Urinary bladder (tissue), 4 donors: ENCODE measurements around the gene PTDSS2. TPM values are rescaled to one million over a fixed set of nuclear protein-coding genes. Genes with fewer than 3 reads are reported as not detected.
"Not testable (repeated sequence)": the region's sequence is repeated elsewhere in the genome, so short reads cannot be mapped to it uniquely, and the experiment has no call there.

Source experiments
- DNase-seq: peaks from one replicate; pipeline ENCODE4 v3.0.0-alpha.2; 2015; ENCODE audit errors: extremely low spot score
- H3K27ac ChIP-seq: one replicate; pipeline ENCODE4 v1.5.1; 2013; ENCODE audit warnings: low read depth, mild to moderate bottlenecking, moderate library complexity
- H3K36me3 ChIP-seq: one replicate; pipeline ENCODE4 v1.6.1; 2013; ENCODE audit warnings: mild to moderate bottlenecking, moderate library complexity; ENCODE audit not compliant: insufficient read depth
- H3K4me1 ChIP-seq: one replicate; pipeline ENCODE4 v1.6.1; 2013; ENCODE audit warnings: mild to moderate bottlenecking, moderate library complexity; ENCODE audit not compliant: insufficient read depth
- H3K4me3 ChIP-seq: one replicate; pipeline ENCODE4 v1.5.1; 2013; ENCODE audit warnings: low read depth, low read length
- WGBS: extraction: QIAGEN DNeasy Blood & Tissue Kit; methylation state at CpG from one replicate; pipeline ENCODE4 v1.1.7; 2013; 5-methylcytosine and 5-hydroxymethylcytosine counted together
- polyA plus RNA-seq: library from polyadenylated mRNA; stranded (reverse); fragments of 200-250 nt; gene quantifications from one replicate; pipeline ENCODE4 v1.2.3, GENCODE V29; 2013
- total RNA-seq: library from RNA; depleted of rRNA; stranded (reverse); fragments of >200 nt; gene quantifications from one replicate; pipeline ENCODE4 v1.2.3, GENCODE V29; 2014
- donor health status: healthy with polysubstance abuse.
- donor health status: healthy.

Gene PTDSS2
- total and polyA plus RNA-seq, 2 donors, result 13.5 to 27.0 TPM

GRCh38 chr11:418343-419247, 31.5 kb upstream of the PTDSS2 start:
- DNase-seq, result no peak
- Histone ChIP-seq H3K4me3 (no peak overlapping the region), H3K36me3 (no peaks in the 10 kb centered on the region), H3K4me1 (no peaks in the 10 kb centered on the region), H3K27ac (no peak overlapping the region)
- 86% methylated on average over 30 of the region's 30 CpGs for WGBS

- Histone ChIP-seq H3K36me3 (no peaks in the 10 kb centered on the region), H3K4me3 (no peak overlapping the region), H3K4me1 (no peaks in the 10 kb centered on the region), H3K27ac (no peak overlapping the region)
- no peak for DNase-seq
- WGBS, result 86% methylated on average over 20 of the region's 20 CpGs
Observed at GRCh38 chr11:419248-420005, 30.7 kb upstream of the PTDSS2 start.

- H3K4me1 ChIP-seq, result no peaks in the 10 kb centered on the region
- DNase-seq, result no peak
- no peaks in the 10 kb centered on the region for H3K36me3 ChIP-seq
- 58% methylated on average over 71 of the region's 71 CpGs for WGBS
- no peak overlapping the region for H3K4me3 ChIP-seq
- H3K27ac ChIP-seq, result no peak overlapping the region
Observed at GRCh38 chr11:420054-420910, 29.8 kb upstream of the PTDSS2 start.

GRCh38 chr11:420911-421321, 29.2 kb upstream of the PTDSS2 start:
- no peak for DNase-seq
- 88% methylated on average over 21 of the region's 21 CpGs for WGBS
- no peaks in the 10 kb centered on the region for H3K4me1 ChIP-seq
- H3K27ac ChIP-seq, result no peak overlapping the region
- H3K36me3 ChIP-seq, result no peaks in the 10 kb centered on the region
- H3K4me3 ChIP-seq, result no peak overlapping the region

GRCh38 chr11:422249-422656, 27.8 kb upstream of the PTDSS2 start:
- Histone ChIP-seq H3K36me3 (no peaks in the 10 kb centered on the region), H3K27ac (no peak overlapping the region), H3K4me3 (no peak overlapping the region), H3K4me1 (no peaks in the 10 kb centered on the region)
- 56% methylated on average over 10 of the region's 10 CpGs for WGBS
- DNase-seq, result no peak

- 90% methylated on average over 4 of the region's 4 CpGs for WGBS
- H3K4me1 ChIP-seq, result no peaks in the 10 kb centered on the region
- no peak overlapping the region for H3K4me3 ChIP-seq
- no peak overlapping the region for H3K27ac ChIP-seq
- no peak for DNase-seq
- H3K36me3 ChIP-seq, result no peaks in the 10 kb centered on the region
Observed at GRCh38 chr11:424232-424631, 25.8 kb upstream of the PTDSS2 start.

GRCh38 chr11:424766-425165, 25.3 kb upstream of the PTDSS2 start:
- not testable (repeated sequence) for H3K4me3 ChIP-seq, H3K27ac ChIP-seq, DNase-seq, H3K36me3 ChIP-seq, H3K4me1 ChIP-seq
- 47% methylated on average over 29 of the region's 45 CpGs for WGBS

GRCh38 chr11:425301-425700, 24.8 kb upstream of the PTDSS2 start:
- Histone ChIP-seq H3K4me3 (no peak overlapping the region), H3K4me1 (no peaks in the 10 kb centered on the region), H3K27ac (no peak overlapping the region), H3K36me3 (no peaks in the 10 kb centered on the region)
- no peak for DNase-seq
- WGBS, result 70% methylated on average over 4 of the region's 4 CpGs

GRCh38 chr11:426851-427250, 23.2 kb upstream of the PTDSS2 start:
- no peaks in the 10 kb centered on the region for H3K36me3 ChIP-seq
- 88% methylated on average over 8 of the region's 8 CpGs for WGBS
- no peak overlapping the region for H3K27ac ChIP-seq
- no peak for DNase-seq
- H3K4me3 ChIP-seq, result no peak overlapping the region
- H3K4me1 ChIP-seq, result no peaks in the 10 kb centered on the region

- Histone ChIP-seq H3K4me1 (no peaks in the 10 kb centered on the region), H3K36me3 (no peaks in the 10 kb centered on the region), H3K27ac (no peak overlapping the region), H3K4me3 (no peak overlapping the region)
- 93% methylated on average over 24 of the region's 24 CpGs for WGBS
- DNase-seq, result no peak
Observed at GRCh38 chr11:428295-428694, 21.8 kb upstream of the PTDSS2 start.

- no peak overlapping the region for H3K27ac ChIP-seq
- H3K36me3 ChIP-seq, result no peaks in the 10 kb centered on the region
- no peak overlapping the region for H3K4me3 ChIP-seq
- no peaks in the 10 kb centered on the region for H3K4me1 ChIP-seq
- no peak for DNase-seq
- WGBS, result 88% methylated on average over 27 of the region's 27 CpGs
Observed at GRCh38 chr11:429391-429790, 20.7 kb upstream of the PTDSS2 start.

- no peak for DNase-seq
- Histone ChIP-seq H3K4me1 (no peaks in the 10 kb centered on the region), H3K27ac (no peak overlapping the region), H3K36me3 (no peaks in the 10 kb centered on the region), H3K4me3 (no peak overlapping the region)
- WGBS, result 42% methylated on average over 25 of the region's 25 CpGs
Observed at GRCh38 chr11:429931-430456, 20.1 kb upstream of the PTDSS2 start.

- Histone ChIP-seq H3K27ac (no peak overlapping the region), H3K4me1 (no peaks in the 10 kb centered on the region), H3K4me3 (no peak overlapping the region), H3K36me3 (no peaks in the 10 kb centered on the region)
- DNase-seq, result no peak
- 84% methylated on average over 13 of the region's 13 CpGs for WGBS
Observed at GRCh38 chr11:431921-432320, 18.2 kb upstream of the PTDSS2 start.
